Skin of body (tissue), 2 donors: ENCODE data around the gene COL6A3. TPM values are rescaled to one million over a fixed set of nuclear protein-coding genes. Genes with fewer than 3 reads are reported as not detected.
A peak's percentile ranks its signal among the peaks of the same experiment; 100 is the strongest.

Experiments
- DNase-seq: peaks from one replicate; lab custom pipeline; 2025; lab: John Stamatoyannopoulos, UW
- total RNA-seq: library from RNA; depleted of rRNA; stranded (reverse); fragments of >200 nt; gene quantifications from one replicate; pipeline ENCODE4 v1.2.3, GENCODE V29; 2014

COL6A3 gene
- total RNA-seq, 1 donor from 2014 or later = 637 TPM

GRCh38 chr2:237298151-237299118 lies 115.5 kb downstream of the COL6A3 start:
- DNase-seq = no peak

GRCh38 chr2:237297421-237298150 lies 116.4 kb downstream of the COL6A3 start:
- no peak for DNase-seq

GRCh38 chr2:237296756-237297155 lies 117.2 kb downstream of the COL6A3 start:
- no peak for DNase-seq

GRCh38 chr2:237295889-237296480 lies 118.0 kb downstream of the COL6A3 start:
- no peak for DNase-seq

- DNase-seq = no peak
Measured at GRCh38 chr2:237294460-237294859, 119.5 kb downstream of the COL6A3 start.

GRCh38 chr2:237293978-237294377 lies 120.0 kb downstream of the COL6A3 start:
- DNase-seq = peak; percentile 63

- DNase-seq = peak; percentile 100
Measured at GRCh38 chr2:237291138-237291792, 122.7 kb downstream of the COL6A3 start.

- peak; percentile 25 for DNase-seq
Measured at GRCh38 chr2:237290261-237290660, 123.7 kb downstream of the COL6A3 start.

GRCh38 chr2:237289139-237289538 lies 124.8 kb downstream of the COL6A3 start:
- no peak for DNase-seq

GRCh38 chr2:237287872-237288271 lies 126.1 kb downstream of the COL6A3 start:
- DNase-seq = no peak

GRCh38 chr2:237283131-237283928 lies 130.6 kb downstream of the COL6A3 start:
- no peak for DNase-seq

- DNase-seq = no peak
Measured at GRCh38 chr2:237282568-237283128, 131.3 kb downstream of the COL6A3 start.

- DNase-seq = no peak
Measured at GRCh38 chr2:237281836-237282306, 132.1 kb downstream of the COL6A3 start.

GRCh38 chr2:237280939-237281338 lies 133.0 kb downstream of the COL6A3 start:
- DNase-seq = no peak

- peak; percentile 57 for DNase-seq
Measured at GRCh38 chr2:237280229-237280628, 133.7 kb downstream of the COL6A3 start.

- no peak for DNase-seq
Measured at GRCh38 chr2:237279012-237279768, 134.8 kb downstream of the COL6A3 start.

- DNase-seq = peak; percentile 80
Measured at GRCh38 chr2:237278568-237278967, 135.4 kb downstream of the COL6A3 start.

GRCh38 chr2:237276716-237277490 lies 137.1 kb downstream of the COL6A3 start:
- no peak for DNase-seq
